Iris pigment epithelial cell (primary cell): Measurements from ENCODE around the gene HEXIM2.

ENCODE experiments used
- DNase-seq: peaks from one replicate; pipeline ENCODE4 v3.0.0-alpha.2; 2011; ENCODE audit warnings: low read depth

HEXIM2 gene

DNA sequence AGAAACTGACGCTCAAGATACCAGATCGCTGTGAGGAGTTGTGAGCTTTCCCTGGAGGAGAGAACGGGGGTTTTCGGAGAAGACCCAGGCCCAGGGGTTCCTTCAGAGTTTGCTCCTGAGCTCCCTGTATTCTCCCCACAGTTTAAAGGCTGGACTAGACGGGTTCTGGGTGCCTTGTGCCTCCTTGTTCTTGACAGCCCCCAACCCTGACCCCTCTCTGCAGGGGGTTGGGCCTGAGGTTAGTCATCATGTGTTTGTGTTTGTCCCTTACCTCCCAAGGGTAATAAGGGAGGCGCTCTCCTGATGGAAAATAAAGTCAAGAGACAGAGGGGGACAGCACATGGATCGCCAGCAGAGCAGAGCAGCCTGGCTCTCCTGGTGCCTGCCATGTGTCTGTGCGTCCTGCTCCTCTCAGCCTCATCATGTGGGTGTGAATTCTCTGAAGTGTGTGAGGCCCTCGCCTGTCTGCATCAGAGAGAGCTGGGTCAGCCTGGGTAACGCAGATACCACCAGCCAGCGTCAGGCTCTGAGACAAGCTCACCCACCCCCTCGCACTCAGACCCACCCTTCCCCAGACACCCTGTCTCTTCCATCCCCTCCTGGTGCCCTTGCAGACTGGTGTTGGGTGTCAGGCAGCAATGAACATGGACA lies 8.7 kb downstream of the HEXIM2 start:
- no peak for DNase-seq

DNA sequence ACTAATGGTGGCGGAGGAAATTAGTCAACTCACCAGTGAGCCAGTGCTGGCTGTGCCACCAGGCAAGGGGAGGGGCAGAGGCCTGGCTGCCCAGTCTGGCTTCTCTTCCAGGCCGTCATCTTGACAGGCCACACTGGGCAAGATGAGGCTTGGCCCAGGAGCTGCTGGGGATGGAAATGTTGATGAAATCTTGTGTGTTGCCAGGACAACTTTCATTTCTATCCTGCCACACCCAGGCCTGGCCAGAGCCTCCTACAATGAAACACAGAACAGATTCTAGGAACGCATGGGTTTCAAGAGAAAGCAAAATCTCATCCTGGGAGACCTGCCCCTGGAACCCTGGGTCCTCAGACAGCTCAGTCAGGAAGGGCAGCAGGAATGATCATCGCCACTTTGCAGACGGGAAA lies 9.3 kb downstream of the HEXIM2 start:
- peak; percentile 76 for DNase-seq

- no peak for DNase-seq
Observed at GRCh38 chr17:45171338-45172231, 9.9 kb downstream of the HEXIM2 start.

DNA sequence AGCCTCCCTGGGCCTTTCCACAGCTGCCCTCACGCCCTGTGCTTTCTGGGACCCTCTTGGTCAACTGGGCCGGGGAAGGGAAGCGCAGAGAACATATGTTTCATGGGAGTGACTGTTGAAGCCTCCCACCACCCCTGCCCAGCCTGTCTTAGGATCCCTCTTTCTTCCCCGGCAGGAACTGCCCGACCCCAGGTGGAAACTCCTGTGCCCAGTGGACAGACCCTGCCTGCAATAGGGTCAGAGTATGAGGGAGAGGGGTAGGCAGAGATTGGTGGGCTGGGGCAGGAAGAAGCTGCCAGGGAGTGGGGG lies 10.5 kb downstream of the HEXIM2 start:
- no peak for DNase-seq

- no peak for DNase-seq
Observed at GRCh38 chr17:45172541-45173286, 11.0 kb downstream of the HEXIM2 start.

DNA sequence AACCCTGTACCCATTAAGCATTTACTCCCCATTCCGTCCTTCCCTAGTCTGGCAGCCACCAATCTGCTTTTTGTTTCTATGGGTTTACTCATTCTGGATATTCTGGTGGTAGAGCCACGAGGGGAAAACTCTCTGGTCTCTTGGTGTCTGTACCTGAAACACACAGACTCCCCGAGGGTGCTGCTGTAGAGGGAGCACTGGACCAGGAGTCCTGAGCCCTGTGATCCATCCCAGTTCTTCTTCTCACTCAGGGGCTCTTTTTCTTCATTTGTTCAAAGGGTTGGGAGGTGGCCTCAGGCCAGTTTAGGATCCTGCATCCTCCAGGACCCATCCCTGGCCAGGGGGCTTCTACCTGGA lies 14.1 kb downstream of the HEXIM2 start:
- DNase-seq = no peak

DNA sequence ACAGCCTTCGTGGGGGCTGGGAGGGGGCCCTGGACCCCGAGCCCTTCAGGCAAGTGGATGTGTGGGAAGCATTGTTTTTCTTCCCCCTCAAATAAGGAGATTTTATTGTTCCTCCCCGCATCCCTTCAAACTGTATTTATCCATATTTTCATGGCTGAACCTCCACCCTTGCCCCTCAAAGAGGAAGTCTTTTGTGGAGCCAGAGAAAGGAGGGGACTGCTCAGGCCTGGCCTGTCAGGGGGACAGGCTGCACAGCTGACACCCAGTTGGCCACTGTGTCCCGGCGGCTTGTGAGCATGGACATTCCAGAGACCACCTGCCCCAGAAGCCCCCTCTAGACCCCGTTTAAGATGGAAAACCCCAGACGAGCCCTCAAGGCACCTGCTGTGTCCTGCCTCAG lies 15.9 kb downstream of the HEXIM2 start:
- DNase-seq = no peak

DNA sequence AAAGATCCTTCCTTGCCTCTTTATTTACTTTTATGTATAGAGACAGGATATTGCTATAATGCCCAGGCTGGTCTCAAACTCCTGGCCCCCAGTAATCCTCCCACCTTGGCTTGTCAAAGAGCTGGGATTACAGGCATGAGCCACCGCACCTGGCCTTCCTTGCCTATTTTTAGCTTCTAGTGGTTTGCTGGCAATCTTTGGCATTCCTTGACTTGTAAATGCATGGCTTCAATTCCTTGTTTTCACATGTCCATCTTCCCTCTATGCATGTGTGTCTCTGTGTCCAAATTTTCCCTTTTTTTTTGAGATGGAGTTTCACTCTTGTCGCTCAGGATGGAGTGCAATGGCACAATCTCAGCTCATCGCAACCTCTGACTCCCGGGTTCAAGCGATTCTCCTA lies 22.5 kb downstream of the HEXIM2 start:
- DNase-seq = no peak

GRCh38 chr17:45186801-45187354 lies 25.2 kb downstream of the HEXIM2 start:
- no peak for DNase-seq

- no peak for DNase-seq
Observed at GRCh38 chr17:45189009-45189408, 27.3 kb downstream of the HEXIM2 start.

- no peak for DNase-seq
Observed at GRCh38 chr17:45190503-45191255, 29.0 kb downstream of the HEXIM2 start.

GRCh38 chr17:45195424-45195823 lies 33.7 kb downstream of the HEXIM2 start:
- DNase-seq = no peak

- DNase-seq = no peak
Observed at GRCh38 chr17:45197108-45197507, 35.4 kb downstream of the HEXIM2 start.

DNA sequence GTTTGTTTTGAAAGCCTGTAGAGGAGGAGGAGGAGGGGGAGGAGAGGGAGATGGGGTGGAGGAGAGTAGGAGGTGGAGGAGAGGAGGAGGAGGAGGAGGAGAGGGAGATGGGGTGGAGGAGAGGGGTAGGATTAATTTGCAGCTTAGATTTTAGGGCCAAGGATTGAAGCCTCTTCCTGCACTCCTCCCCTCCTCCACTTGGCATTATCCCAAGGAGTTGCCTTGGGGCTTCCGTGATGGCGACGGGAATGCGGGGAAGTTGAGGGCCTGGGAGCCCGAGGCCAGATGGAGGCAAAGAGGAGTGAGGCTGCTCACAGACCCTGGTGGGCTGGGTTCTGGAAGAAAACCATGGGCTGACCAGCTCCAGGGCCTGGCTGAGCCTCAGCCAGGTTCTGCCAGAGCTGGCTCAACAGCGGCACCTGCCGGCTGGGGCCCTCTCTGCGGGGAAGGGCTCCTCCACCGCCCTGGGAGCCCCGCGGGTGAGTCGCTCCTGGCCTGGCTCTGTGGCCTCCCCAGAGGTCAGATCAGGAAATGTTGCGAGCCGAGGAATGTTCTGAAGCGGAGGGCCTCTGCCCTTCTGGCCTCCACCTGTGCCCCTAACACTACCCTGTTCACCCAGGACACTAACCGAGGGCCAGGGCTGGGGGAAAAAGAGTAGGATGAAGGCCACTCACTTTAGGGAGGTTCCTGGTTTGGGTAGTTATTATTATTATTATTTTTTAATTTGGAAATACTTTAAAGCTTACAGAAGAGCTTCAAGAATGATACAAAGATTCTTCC lies 36.1 kb downstream of the HEXIM2 start:
- DNase-seq = peak; percentile 75

- no peak for DNase-seq
Observed at GRCh38 chr17:45200701-45201100, 39.0 kb downstream of the HEXIM2 start.

DNA sequence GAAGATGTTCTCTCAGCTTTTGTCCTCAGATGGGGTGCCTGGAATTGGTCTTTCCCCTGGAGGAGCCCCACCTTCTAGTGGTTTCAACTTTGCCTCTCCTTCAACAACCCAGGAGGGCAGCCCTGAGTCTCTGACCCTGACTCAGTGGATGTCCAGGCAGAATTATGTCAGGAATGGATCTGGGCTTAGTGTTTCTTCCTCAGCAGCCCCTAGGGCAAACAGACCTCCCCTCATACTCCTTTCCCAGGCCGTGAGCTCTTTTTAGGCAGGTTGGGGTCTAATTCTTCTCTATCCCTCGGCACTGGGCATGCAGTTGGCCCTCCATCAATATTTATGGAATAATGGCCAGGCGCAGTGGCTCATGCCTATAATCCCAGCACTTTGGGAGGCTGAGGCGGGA lies 39.8 kb downstream of the HEXIM2 start:
- DNase-seq = no peak

GRCh38 chr17:45201880-45202279 lies 40.2 kb downstream of the HEXIM2 start:
- peak; percentile 77 for DNase-seq

DNA sequence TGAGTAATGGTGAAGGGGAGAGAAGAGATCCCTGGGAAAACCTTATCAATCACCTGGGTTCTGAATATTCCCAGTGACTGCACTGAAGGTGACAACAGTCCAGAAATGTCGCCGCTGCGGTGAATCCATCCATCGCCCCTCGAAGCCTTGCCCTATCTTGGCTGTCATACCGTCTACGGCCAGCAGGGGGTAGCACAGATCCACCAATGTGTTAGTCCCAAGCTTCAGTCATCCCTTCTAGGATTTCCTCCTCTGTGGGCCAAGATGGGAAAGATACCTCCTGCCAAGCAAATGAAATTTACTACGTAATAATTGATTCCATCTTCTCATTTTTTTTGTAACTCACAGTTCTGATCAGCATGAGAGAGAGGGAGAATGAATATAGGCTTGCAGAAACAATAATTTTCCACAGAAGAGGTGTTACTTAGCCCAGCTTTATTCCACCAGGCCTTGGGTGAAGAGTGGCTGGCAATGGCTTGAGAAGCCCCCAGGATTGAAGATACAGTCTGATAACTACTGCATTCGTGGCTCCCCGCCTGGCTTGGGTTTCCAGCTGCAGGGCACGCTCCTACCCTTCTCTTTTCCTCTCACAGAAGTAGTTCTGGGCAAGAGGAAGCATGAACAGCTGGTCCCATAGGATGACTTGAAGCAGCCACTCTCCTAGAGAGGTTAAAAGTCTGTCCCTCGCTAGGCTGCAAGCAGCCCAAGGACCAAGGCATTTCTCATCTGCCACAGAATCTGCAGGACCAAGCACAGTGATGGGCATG lies 57.4 kb downstream of the HEXIM2 start:
- DNase-seq = peak; percentile 74
